Ecto neural progenitor cell (in vitro differentiated cells): ENCODE results near the gene NDUFB2.
"Not testable (repeated sequence)": the region's sequence is repeated elsewhere in the genome, so short reads cannot be mapped to it uniquely, and the experiment has no call there.

Source experiments
- DNase-seq: peaks from one replicate; pipeline ENCODE4 v3.0.0-alpha.2; 2018; ENCODE audit warnings: low spot score

The NDUFB2 gene

DNA sequence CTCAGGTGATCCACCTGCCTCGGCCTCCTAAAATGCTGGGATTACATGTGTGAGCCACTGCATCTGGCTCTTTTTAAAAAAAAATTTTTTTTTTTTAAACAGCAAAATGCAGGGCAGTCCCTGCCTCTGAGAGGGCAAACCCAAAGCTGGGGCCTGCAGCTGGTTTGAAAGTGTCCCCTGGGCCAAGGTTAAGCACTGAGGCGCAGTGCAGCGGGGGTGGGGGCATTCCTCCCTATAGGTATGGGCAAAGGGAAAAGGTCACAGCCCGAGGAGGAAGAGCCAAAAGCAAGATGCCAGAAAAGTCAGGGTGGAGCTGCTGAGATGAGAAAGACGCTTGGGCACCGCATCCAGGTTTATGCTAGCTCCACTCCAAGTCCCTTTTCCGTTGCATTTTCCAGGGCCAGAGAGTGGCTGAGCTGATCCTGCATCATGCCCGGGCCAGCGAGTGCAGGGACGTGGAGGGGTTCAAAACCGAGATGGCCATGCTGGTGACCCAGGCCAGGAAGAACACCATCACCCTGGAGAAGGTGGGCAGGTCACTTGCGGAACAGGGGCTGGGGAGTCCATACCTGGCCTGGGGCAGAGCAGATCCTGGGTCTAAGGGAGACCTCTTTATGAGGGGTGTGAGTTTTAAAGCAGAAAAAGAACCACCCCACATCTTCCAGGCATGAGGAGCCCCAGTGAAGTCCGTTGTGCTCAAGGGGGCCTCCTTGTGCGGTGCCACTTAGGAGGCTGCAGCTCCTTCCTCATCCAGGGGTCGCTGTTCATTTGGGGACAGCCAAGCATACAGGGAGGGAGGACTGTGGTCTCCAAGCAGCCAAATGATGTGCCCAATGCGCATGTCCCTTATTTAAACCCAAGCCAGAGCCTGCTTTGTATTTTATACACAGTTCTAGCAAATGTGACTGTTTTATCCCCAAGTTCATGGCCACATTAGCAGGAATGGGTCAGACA is 7.0 kb upstream of the NDUFB2 start:
- DNase-seq, result no peak

DNA sequence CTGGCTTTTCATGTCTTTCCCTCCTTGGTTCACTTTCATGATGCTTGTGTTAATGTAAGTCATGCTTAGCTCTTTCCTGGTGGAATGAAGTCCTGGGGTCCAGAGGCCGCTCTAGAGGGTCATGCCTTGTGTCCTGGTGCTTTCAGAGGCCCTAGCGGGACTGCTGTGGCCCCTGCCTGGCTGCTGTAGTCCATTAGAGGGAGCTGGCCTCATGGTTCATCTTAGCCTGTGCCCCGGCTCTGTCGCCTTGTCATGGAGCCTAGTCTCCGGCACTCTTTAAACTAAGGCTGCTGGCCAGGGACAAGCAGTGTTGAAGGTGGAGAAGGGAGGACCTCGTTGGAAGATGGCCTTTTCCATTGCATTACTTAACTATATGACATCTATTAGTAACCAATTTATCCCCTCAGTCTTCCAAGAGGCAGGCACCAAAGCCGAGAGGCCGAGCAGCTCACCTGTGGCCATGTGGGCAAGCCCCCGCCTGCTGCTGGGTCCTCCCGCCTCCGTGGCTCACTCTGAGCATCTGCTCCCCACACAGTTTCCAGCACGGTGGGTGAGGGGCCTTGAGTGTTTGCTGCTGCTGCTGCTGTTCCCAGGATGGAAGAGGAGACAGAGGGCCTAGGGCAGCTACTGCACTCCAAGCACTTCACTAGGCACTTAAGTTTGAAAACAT is 5.0 kb upstream of the NDUFB2 start:
- no peak for DNase-seq

DNA sequence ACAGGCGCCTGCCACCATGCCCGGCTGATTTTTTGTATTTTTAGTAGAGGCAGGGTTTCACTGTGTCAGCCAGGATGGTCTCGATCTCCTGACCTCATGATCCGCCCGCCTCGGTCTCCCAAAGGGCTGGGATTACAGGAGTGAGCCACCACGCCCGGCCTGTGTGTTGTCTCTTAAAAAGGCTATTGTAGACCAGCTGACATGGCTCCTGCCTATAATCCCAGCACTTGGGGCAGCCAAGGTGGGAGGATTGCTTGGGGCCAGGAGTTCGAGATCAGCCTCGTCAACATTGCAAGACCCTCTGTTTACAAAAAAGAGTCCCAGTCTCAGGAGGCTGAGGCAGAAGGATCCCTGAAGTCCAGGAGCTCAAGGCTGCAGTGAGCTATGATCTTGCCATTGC is 2.7 kb upstream of the NDUFB2 start:
- DNase-seq, result not testable (repeated sequence)

DNA sequence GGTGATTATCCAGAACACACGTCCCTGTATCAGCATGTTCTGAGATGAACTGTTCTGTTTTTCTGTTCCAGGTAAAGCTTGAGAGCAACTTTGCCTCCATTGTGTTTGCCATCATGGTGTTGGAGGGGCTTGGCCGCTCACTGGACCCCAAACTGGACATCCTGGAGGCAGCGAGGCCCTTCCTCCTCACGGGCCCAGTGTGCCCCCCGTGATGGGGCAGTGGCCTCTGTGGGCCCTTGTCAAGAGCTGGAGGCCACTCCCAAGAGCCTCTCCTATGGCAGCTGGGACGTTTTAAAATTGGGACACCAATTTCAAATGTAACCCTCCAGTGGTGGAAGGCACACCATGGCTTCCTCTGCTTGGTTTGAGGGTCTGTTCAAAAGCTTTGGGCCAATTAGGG is 1.9 kb upstream of the NDUFB2 start:
- DNase-seq, result no peak

DNA sequence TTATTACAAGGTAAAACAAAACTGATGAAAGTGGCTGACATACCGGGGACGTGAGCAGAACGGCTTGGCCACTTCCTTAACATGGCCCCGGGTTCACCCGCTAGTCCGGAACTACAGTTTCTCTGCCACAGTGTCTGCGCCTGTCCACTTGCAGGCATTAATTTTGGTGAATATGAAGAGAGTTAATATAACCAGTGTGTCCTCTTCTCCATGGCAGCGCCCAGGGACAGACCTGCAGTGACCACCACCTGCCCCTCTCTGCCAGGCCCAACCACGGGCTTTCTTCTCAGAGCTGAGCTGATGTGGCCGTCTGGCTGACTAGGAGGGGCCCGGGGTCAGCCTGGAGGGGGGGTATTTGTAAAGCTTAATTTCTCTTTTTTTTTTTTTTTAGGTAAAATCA is 1.1 kb upstream of the NDUFB2 start:
- DNase-seq, result no peak

DNA sequence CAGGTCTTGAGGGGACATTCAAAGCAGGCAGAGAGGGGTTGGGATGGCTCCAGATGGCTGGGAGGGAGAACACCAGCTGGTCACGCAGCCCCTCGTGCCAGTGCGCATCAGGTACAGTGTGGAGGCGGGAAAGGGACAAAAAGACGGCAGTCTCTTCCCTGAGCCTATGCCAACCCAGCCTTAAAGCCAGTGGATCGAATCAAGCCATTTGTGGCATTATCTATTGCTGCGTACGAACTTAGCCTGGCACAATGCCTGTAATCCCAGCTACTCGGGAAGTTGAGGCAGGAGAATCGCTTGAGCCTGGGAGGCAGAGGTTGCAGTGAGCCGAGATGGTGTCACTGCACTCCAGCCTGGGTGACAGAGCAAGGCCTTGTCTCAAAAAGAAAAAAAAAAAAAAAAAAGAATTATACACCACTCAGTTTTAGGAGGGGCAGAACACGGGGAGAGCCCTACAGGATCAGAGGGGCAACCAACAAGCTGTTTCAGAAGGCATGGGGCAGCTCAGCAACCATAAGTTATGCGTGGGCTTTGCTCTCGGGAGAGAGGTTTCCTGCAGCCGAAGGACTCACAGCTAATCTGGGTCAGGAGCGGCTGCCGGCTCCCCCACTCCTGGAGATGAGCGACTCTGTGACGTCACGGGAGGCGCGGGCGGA is 356 bp upstream of the NDUFB2 start:
- DNase-seq, result peak; percentile 97

DNA sequence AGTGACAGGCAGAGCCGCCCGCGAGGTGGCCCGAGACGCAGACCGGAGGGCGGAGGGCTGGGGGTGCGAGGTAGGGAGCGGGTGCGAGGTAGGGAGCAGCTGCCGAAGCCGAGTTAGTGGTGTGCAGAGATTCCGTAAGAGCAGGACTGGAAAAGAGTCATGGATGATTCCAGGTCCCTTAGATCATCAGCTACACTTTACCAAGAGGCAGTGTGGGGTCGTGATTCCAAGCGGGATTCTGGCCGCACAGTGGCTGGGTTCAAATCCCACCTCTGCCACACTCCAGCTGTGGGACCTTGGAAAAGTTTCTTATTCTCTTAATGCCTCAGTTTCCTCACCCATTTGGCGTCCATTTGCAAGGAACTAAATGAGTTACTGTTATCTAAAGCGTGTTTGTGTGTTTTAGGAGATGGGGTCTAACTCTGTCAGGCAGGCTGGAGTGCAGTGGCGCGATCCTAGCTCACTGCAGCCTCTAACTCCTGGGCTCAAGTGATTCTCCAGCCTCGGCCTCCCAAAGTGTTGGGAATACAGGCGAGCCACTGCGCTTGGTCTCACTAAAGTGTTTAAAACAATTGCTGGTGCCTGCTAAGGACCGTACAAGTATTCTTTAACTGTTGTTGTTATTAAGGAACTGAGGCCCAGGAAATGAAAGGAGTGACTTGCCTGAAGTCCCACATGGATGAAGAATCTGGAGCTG is 1.1 kb downstream of the NDUFB2 start:
- DNase-seq, result no peak

DNA sequence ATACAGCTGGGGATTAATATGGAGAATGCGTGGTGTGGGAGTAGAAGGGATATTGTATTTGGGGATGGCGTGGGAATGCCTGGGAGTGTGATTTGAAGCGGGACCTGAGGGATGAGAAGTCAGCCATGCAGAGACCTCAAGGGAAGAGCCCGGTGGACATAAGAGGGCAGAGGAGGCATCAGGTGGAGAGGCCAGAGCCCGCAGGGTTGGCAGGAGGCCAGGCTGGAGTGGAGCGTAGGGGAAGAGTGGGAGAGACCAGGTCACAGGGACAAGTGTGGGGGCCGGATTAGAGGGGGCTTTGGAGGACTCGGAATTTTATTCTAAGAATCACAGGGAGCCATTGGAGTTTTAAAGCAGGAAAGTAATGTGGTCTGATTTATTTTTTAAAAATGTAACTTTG is 2.0 kb downstream of the NDUFB2 start:
- no peak for DNase-seq

DNA sequence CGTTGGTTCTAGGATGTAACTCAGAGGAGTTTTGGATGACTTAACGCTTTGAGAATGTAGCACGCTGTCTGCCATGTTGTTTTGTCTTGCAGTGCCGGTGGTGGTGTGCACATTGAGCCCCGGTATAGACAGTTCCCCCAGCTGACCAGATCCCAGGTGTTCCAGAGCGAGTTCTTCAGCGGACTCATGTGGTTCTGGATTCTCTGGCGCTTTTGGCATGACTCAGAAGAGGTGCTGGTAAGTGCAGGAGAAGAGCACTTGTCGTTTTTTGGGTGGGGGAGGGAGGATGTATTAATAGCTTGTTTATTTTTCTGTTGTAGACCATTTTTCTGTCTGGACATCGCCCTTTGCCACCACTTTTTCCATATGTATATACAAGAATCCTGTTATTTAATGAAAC is 6.3 kb downstream of the NDUFB2 start:
- DNase-seq, result peak; percentile 29

DNA sequence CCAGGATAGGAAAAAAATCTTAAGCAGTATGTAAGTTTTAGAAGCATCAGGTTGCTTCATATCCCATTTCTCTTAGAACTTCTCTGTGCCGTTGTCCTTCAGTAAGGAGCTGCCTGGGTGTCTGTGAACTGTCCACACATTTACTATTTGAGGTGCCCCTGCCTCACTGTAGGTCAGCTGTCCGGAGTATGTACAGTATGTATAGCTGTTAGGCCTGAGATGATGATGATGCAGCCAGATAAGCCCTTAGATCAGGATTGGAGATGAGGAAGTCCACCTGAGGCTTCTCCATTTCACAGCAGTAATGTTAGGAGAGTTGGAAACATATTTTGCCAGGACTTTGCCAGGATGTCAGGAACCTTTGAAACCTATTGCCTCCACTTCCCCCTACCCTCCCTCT is 7.7 kb downstream of the NDUFB2 start:
- DNase-seq, result peak; percentile 3

DNA sequence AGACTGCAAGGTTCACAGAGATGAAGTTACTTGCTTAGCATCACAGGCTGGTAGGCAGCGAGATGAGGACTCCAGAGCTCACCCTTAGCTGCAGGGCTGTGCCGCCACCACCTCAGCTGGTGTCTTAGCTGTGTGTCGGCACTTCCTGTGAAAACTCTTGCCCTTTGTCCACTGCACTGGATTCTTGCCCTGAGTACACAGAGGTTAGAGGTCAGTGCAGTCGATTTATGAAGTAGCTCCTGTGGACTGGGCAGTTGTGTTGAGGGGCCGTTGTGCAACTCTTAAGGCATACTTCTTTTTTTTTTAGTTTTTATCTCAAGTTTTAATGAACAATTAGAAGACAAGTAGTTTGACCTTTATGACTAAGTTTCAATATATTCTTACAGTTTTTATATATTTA is 10.6 kb downstream of the NDUFB2 start:
- DNase-seq, result peak; percentile 26

DNA sequence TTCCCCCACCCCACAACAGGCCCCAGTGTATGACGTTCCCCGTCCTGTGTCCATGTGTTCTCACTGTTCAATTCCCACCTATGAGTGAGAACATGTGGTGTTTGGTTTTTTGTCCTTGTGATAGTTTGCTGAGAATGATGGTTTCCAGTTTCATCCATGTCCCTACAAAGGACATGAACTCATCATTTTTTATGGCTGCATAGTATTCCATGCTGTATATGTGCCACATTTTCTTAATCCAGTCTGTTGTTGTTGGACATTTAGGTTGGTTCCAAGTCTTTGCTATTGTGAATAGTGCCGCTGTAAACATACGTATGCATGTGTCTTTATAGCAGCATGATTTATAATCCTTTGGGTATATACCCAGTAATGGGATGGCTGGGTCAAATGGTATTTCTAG is 12.3 kb downstream of the NDUFB2 start:
- not testable (repeated sequence) for DNase-seq

DNA sequence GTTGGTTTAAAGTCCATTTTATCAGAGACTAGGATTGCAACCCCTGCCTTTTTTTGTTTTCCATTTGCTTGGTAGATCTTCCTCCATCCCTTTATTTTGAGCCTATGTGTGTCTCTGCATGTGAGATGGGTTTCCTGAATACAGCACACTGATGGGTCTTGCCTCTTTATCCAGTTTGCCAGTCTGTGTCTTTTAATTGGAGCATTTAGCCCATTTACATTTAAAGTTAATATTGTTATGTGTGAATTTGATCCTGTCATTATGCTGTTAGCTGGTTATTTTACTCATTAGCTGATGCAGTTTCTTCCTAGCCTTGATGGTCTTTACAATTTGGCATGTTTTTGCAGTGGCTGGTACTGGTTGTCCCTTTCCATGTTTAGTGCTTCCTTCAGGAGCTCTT is 15.9 kb downstream of the NDUFB2 start:
- not testable (repeated sequence) for DNase-seq

DNA sequence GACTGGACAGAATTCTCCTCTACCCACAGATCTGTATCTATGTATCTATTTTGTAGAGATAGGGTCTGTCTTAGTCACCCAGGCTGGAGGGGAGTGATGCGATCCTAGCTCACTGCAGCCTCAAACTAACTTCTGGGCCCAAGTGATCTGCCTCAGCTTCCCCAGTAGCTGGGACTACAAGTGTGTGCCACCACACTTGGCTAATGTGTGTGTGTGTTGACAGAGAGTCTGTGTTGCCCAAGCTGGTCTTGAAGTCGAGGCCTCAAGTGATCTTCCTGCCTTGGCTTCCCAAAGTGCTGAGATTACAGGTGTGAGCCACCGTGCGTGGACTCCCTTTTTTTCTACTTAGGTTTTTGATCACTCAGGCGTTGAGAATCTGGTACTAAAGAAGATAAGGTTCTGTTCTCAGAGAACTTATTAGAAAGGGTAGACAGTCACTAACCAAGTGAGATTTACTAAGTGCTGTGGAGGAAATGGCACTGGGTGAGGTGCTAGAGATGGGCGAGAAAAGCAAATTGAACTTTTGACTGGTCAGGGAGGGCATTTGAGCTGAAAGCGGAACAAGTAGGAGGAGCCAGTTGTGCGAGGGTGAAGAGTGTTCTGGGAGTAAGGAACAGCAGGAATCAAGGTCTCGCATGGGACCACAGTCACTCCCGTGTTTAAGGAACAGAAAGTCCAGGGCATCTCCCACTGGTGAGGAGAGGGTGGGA is 18.0 kb downstream of the NDUFB2 start:
- no peak for DNase-seq

DNA sequence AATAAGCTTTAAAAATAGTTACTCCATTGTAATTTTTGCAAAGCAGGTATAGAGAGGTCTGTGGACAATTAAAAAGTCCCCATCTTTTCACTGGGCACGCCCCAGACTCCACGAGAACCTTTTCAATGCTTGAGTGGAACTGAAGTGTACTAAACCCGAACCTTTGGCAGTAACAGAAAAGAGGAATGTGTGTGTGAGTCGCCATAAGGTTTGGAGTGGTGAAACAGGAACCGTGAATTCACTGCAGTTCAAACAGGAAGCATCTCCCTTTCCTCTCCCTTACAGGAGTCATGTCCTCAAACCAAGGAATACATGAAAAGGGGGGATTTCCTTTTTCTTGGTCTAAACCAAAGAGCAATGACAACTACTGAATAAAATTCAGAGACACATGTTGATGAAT is 23.2 kb downstream of the NDUFB2 start:
- no peak for DNase-seq

DNA sequence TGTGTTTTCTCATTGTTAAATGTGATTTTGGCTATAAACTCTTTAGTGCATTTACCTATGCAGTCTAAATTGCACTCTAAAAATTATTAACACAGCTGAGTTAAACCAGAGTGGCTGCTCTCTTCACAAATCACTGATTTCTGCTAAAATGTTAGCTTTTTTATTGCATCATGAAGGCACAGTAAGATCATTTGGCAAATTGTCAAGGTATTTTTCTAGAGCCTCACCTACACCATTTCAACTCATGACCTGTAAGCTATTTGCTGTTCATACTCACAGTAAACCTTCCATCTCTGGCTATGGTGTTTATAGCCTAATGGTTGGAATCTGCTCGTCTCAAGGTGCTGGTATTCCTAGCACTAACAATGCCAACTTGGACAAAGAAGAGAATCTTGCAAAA is 25.7 kb downstream of the NDUFB2 start:
- no peak for DNase-seq

DNA sequence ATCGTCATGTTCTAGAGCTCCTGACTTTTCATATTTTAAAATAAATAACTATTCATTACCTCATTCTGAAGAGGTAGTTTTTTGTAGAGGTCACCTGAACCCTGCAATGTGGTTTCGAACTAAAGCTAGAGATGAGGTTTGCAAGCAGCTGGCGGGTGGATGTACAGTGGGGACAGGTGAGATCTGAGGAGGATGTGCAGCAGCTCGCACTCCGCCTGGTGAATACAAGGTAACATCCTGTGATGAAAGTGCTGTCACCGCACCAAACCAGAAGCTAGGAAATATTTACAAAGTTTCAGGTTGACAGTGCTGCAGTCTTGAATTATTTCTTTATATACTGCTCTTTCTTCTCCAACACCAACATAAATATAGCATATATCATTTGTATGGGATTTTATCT is 26.5 kb downstream of the NDUFB2 start:
- DNase-seq, result no peak

DNA sequence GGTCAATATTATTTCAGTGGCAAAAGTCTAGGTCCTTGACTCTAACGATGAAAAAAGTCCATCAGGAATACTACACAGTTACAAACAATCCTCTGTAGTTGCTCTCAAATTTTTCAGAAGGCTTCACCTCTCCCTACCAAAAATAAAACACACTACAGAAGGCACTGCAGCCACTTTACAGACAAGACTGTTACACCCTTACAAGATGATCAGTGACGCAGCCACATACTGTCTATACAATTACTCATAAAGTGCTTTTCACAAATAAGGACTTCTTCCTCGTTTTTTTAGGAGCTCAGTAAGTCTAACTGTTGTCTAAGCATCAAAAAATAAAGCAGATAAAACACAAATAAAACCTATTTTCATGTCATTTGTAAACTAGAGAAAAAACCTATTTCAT is 27.1 kb downstream of the NDUFB2 start:
- DNase-seq, result no peak

DNA sequence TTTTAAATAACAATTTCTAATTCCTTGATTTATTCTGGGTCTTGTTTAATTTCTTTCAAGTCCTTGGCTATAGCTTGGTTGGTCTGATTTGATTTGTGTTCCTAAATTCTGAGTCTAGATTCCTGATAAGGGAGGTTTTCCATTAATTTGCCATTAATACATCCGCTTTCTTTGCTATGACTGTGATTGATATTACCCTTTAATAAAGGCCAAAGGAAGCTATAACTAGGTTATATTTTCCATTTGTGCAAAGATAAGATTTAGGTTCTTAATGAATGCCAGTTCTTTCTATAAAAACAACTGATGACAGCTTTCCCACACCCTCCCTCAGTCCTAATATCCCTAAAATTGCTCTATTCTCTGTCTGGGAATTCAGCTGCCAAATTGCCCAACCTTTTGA is 28.2 kb downstream of the NDUFB2 start:
- DNase-seq, result no peak

DNA sequence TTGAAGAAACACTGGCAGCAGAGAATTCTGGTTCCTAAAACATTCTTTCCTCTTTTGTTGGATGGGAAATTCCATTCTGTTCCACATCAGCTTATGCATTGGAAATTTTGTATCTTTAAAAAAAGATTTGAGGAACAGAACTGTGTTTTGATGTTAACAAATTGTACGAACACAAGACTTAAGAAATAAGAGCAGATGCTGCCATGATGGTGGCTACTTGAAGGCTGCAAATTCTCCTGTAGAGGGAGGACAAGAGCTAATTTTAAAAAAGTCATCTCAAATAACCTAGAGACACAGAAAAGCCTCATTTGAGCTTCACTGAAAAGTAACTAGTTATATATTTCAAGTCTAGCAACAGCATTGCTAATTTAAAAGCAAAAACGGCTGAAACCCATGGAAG is 29.8 kb downstream of the NDUFB2 start:
- DNase-seq, result no peak

DNA sequence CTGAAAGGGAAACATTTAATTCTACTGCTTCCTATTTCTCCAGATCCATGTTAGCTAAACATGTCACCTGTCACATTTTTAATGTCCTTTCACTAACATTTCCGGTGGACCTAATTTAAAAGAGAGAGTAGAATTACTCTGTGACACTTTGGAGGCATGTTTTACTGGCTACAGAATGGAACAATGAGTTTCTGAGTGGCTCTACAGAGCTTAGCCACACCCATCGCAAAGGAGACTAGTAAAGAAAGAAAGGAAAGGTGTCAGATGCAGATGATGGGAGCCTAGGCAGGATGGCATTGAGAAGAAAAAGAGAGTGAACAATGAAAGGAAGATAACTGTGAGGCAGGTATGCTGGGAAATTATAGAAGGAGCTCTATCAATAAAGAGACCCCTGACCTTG is 35.9 kb downstream of the NDUFB2 start:
- DNase-seq, result no peak

DNA sequence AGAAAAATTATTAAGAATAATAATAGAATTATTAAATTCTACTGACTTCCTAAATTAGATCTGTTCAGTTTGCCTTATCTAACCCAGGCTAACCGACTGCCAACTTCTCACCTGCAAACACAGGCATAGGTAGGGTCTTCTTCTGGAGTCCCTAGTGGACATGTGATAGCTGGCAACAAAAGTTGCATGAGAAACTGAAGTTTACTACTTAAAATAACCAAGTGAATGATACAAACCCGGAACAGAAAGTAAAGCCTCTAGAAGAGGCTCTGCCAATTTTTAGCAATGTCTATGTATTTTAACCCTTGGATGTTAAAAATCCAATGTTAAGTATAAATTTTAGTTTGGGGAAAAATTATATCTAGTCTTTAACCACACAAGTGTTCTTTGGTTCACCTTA is 37.6 kb downstream of the NDUFB2 start:
- no peak for DNase-seq
